Ramos (cell line): ENCODE results near the gene AFDN.

Source experiments
- in situ Hi-C: fragments of 300-500 bp; cut with MboI; formaldehyde crosslinking; loops from one replicate; pipeline ENCODE4 v1.14.3; 2022; ENCODE audit warnings: low sequenced_read_pairs; ENCODE audit not compliant: unreplicated experiment

AFDN gene

GRCh38 chr6:167907837-167908681 is 81.3 kb downstream of the AFDN start:
- in situ Hi-C loops = no loop called here

GRCh38 chr6:167910007-167910406 is 83.3 kb downstream of the AFDN start:
- in situ Hi-C loops = no loop called here

- in situ Hi-C loops = no loop called here
Observed at GRCh38 chr6:167910652-167911051, 83.9 kb downstream of the AFDN start.

- in situ Hi-C loops = no loop called here
Observed at GRCh38 chr6:167912494-167912893, 85.8 kb downstream of the AFDN start.

DNA sequence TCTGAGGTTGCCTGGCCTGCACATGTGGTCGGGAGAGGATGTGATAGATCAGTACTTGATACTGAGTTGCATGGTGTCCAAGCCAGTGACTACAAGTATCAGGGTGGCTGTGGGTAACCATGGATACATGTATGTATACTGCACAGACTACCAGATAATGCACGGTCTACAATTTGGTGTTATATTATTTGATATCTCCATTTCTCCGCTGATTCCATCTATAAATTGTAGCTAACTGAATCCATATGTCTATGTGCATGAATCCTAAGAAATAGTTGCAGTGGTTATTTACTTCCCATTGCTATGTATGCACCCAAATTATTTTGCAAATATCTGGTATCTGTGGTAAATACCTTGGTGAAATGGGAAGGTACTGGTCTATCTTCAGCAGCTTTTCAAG is 87.0 kb downstream of the AFDN start:
- in situ Hi-C loops = no loop called here

GRCh38 chr6:167915139-167915538 is 88.4 kb downstream of the AFDN start:
- in situ Hi-C loops = no loop called here

DNA sequence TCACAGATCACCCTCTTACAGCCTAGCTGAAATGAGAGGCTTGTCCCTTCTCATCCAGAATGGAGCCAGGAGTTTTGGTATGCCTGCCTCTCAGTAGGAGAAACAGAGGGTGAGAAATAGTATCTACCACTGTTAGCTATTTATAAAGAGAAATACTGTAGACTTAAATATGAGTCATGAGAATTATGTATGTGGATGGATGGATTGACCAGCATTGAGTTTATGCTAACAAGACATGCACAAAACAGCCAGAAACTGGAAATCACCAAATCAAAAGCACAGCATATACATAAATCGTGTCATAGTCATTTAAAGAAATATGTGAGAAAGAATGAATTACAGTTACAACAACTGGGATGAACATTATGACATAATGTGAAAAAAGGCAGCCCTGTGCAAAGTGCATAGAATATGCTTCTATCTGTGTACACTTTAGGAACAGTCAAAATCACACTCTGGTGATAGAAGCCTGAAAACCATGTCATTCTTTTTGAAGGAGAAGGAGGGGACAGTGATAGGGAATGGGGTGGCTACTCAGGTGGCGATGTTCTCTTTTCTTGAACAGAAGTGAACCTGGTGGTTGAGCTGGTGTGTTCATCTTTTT is 90.9 kb downstream of the AFDN start:
- in situ Hi-C loops = no loop called here

DNA sequence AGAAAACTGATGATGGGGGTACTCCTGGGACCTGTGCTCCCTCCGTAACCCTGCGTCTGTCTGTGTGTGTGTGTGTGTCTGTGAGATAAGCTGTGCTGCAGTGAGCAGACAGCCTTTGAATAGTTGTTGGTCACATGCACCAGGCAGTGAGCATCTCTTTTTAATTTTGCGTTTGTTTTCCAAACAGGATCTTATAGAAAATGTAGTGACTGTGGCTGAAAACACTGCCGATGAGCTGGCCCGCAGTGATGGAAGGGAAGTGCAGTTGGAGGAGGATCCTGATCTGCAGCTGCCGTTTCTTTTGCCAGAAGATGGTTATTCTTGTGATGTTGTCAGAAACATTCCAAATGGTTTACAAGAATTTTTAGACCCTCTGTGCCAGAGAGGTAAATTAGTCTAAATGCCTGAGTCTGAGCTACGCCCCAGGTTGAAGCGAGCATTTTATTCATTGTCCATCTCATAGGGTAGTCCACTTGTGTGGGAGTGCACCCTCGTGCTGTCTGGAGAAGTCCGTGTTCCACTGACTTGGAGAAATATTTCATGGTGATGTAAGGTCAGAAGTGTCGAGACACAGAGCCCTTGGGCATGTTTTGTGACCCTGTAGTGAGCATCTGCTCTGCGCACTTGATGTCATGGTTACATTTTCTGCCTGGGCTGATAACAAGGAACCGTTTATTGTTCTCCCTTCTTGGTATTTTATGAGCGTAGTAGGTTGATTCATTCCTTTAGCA is 92.0 kb downstream of the AFDN start:
- in situ Hi-C loops = no loop called here

DNA sequence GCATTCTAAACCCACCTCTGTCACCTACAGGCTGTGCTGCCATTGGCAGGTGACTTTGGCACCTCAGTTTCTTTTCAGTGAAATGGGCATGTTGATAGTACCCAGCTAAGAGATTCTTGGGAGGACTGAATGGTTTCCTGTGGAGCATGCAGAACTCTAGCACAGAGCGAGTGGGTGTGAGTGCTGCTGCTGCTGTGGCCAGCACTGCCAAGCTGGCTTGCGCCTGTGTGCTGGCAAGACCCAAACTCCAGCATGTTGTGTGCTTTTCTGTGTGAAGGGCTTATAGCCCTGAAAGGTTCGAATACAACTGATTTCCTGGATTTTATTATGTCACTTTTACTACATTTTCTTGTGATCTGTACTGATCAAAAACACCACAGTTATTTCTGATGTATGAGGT is 92.6 kb downstream of the AFDN start:
- in situ Hi-C loops = no loop called here

DNA sequence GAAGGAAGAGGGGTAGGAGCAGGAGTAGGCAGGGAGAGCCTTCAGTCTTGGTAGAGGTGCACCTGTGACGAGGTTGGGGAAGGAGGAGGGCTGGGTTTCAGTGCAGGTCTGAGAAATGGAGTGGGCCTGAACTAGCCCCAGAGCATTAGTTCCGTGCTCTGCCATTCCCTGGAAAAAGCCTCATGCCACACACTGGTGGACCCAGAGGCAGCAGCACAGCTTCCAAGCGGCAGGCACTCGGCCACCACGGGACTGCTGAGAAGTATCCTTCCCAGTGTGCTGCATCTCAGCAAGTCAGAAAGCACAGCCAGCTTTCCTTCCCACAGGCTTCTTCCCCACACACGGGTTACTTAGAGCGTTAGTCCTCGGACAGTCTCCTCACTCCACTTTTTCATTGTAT is 93.5 kb downstream of the AFDN start:
- in situ Hi-C loops = no loop called here

GRCh38 chr6:167921831-167922230 is 95.1 kb downstream of the AFDN start:
- in situ Hi-C loops = no loop called here

- in situ Hi-C loops = no loop called here
Observed at GRCh38 chr6:167925026-167925425, 98.3 kb downstream of the AFDN start.

DNA sequence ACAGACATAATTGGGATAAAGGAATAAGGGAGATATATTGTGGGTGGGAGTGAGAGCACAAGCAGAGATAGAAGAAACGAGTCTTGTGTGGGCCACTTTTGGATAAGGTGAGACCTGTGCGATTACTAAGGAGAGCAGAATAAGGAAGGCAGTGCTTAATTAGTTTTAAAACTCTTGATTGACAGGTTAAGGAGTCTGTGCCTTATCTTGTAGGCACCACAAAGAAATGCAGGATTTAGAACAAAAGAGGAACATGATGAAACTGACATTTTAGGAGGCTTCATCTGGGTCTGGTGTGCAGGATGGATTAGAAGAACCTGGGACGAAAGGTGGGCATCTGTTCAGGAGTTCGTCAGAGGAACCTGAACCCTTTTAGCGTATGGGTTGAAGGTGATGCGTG is 100.5 kb downstream of the AFDN start:
- in situ Hi-C loops = no loop called here

DNA sequence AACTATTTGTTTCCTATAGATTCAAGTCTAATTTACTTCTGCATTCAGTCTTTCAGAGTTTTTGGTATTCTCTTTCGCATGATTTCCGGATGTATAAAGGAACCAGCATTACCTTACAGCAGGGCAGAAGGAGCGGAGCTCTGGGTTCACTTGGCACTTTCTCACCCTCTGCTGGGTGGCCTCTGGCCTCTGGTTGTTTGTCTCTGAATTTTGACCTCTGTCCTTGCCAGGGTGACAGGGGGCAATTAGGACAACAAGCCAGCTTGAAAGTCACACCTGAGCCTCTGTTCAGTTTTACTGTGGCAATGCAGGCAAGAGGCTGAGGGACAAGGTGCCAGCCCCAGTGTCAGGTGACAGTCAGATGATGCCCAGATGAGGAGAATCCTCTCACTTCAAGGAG is 101.4 kb downstream of the AFDN start:
- in situ Hi-C loops = no loop called here

DNA sequence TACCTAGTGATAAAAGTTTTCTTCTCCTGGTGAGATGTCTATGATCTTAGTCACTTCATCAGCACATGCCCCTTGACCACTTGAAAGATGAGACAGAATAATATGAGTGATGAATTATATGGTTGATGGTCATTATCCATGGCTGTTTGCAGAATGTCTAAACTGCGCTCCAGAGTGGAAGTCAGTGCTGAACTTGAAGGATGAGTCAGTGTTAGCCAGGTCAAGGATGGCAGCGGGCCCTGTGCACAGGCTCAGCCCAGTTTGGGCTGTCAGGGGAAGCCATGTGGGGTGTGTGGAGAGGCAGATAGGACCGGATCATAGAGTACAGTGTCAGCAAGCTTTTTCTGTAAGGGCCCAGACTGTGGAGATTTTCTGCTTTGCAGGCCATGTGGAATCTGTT is 103.6 kb downstream of the AFDN start:
- in situ Hi-C loops = no loop called here

GRCh38 chr6:167932468-167933276 is 106.0 kb downstream of the AFDN start:
- in situ Hi-C loops = no loop called here

DNA sequence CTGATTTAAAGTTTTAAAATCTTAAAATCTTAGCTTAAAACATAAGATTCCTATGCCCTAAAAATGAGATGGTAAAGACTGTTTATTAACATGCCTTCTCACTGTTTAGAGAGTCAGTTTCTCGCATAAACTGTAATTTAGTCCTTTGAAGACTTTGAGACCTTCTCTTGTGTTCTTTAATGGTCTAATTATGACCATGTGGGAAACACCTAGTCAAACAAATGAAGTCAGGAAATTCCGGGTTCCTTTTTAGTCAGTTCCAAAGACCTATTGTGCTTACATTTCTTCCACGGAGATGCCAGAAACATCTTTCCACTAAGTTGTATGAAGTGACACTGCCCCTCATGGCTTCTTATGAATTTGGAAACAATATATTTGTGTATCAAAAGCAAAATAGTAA is 106.6 kb downstream of the AFDN start:
- in situ Hi-C loops = no loop called here

GRCh38 chr6:167933847-167934246 is 107.1 kb downstream of the AFDN start:
- in situ Hi-C loops = no loop called here

DNA sequence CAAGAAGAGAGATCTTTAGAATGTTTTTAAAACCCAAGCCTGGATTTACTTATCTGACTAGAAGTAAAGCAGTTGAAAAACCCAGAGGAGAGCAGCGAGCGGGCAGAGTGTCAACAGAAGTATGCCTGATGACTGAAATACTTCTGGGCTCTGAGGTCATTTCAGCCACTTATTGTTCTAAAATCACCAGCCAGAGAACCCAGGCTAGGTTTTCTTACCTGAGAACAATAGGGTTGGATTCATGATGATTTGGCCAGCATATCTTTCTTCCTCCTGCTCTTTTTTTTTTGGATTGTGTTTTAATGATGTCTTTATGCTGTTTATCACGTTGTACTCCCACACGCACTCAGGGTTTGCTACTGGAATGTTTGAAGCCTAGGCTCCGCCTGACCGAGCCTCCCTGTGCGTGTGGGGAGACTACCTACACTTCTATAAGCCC is 107.7 kb downstream of the AFDN start:
- in situ Hi-C loops = no loop called here

GRCh38 chr6:167936051-167936450 is 109.3 kb downstream of the AFDN start:
- in situ Hi-C loops = no loop called here
